Sigmoid colon (tissue), 3 donors: Measurements from ENCODE around the gene ACE.

Experiments
- CTCF ChIP-seq, 4 experiments: fragments of 450-650 bp in 3 of 4; fragments of 200-600 bp in 1 of 4; IDR thresholded peaks; one replicate each; pipeline ENCODE4 v1.5.1; 2016 to 2019; ENCODE audit warnings: antibody characterized with exemption in 4 of 4, mild to moderate bottlenecking in 3 of 4, moderate library complexity in 2 of 4
- POLR2A ChIP-seq, 2 donors: fragments of 450-650 bp; IDR thresholded peaks; one replicate each; pipeline ENCODE4 v1.6.1; 2016; ENCODE audit warnings: antibody characterized with exemption in 2 of 2, mild to moderate bottlenecking in 2 of 2, moderate library complexity in 2 of 2

DNA sequence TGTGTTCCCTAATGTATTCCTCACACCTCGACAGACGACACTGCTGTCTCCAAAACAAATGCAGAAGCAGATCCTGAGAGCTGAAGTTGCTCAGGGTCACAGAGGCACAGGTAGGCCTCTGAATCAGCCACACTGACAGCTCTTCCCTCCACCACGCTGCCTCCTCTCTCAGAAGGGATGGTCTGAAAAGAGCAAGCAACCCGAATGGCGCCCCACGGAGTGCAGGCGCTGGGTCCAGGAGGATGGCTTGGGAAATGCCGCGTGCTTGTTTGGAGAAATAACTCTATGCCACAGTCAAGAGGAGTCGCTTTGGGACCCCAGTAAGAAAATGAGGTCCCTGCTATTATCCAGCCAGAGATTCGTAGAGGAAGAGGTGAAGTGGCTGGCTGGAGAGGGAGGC, 46.6 kb upstream of the ACE start:
- TF ChIP-seq CTCF (IDR thresholded peaks at IDR 0.05) (no peak), POLR2A (IDR thresholded peaks at IDR 0.05) (no peak)
